WTC11 (cell line): ENCODE measurements around the gene RGS7.

ENCODE experiments used
- CTCF ChIP-seq: fragments of 200-600 bp; IDR thresholded peaks from 2 replicates; pipeline ENCODE4 v1.8.0; 2022; ENCODE audit warnings: antibody characterized with exemption
- FOXJ3 ChIP-seq: sonication (generic); formaldehyde crosslinking; IDR thresholded peaks from 2 replicates; pipeline ENCODE4 v1.9.0; 2021; ENCODE audit warnings: missing genetic modification reagents, mild to moderate bottlenecking, borderline replicate concordance
- SMAD4 ChIP-seq: sonication (generic); formaldehyde crosslinking; IDR thresholded peaks from 2 replicates; pipeline ENCODE4 v1.8.0; 2022; ENCODE audit warnings: mild to moderate bottlenecking, missing genetic modification reagents
- TCF7 ChIP-seq: sonication (generic); formaldehyde crosslinking; IDR thresholded peaks from 2 replicates; pipeline ENCODE4 v1.8.0; 2022; ENCODE audit warnings: mild to moderate bottlenecking, low read depth, missing genetic modification reagents, moderate library complexity
- ZMAT4 ChIP-seq: fragments of 250-450 bp; sonication (Bioruptor Pico); IDR thresholded peaks from 2 replicates; pipeline ENCODE4 v1.9.0; 2021; ENCODE audit warnings: mild to moderate bottlenecking

GRCh38 chr1:240763771-240764170 lies 593.2 kb downstream of the RGS7 start:
- TF ChIP-seq ZMAT4 (no peak), CTCF (no peak), TCF7 (no peak), FOXJ3 (no peak), SMAD4 (no peak)
